ENCODE data around the gene KIF2A.
A peak's percentile ranks its signal among the peaks of the same experiment; 100 is the strongest.

KIF2A gene

GRCh38 chr5:62395210-62395950, 89.4 kb downstream of the KIF2A start:
- DNase-seq = no peak

GRCh38 chr5:62403411-62404250, 97.6 kb downstream of the KIF2A start, which contains the start of gene DIMT1:
Gene DIMT1, minus strand, starts transcription at chr5:62403905. Its CDS starts 133 bp downstream, at chr5:62403772.
- DNase-seq = peak; percentile 91

GRCh38 chr5:62412549-62413329, 106.7 kb downstream of the KIF2A start, which contains the start of gene IPO11:
Gene IPO11, plus strand, starts transcription at chr5:62412763. Its CDS starts 24,517 bp downstream, at chr5:62437280.
- peak; percentile 99 for DNase-seq

GRCh38 chr5:62413711-62414110, 107.7 kb downstream of the KIF2A start:
- DNase-seq = no peak

GRCh38 chr5:62418462-62419076, 112.6 kb downstream of the KIF2A start:
- no peak for DNase-seq

GRCh38 chr5:62419609-62420008, 113.6 kb downstream of the KIF2A start:
- DNase-seq = no peak

- DNase-seq = no peak
These were observed 115.4 kb downstream of the KIF2A start for GRCh38 chr5:62421414-62421813.

- DNase-seq = no peak
These were observed 118.8 kb downstream of the KIF2A start for GRCh38 chr5:62424763-62425162.

GRCh38 chr5:62431735-62432620, 126.0 kb downstream of the KIF2A start:
- DNase-seq = no peak

GRCh38 chr5:62432621-62433064, 126.6 kb downstream of the KIF2A start:
- DNase-seq = no peak

Data from activated CD8-positive, alpha-beta memory T cell treated with anti-CD3 and anti-CD28 coated beads, Interleukin-2, amount 50 U/mL, for 4 hours (primary cell).